Inflammatory macrophage treated with lipopolysaccharide for 1 hour (primary cell): ENCODE measurements around the gene MMP23B.
"Not testable (repeated sequence)": the region's sequence is repeated elsewhere in the genome, so short reads cannot be mapped to it uniquely, and the experiment has no call there.

Experiments used
- DNase-seq, 2 donors: peaks; one replicate each; pipeline ENCODE4 v3.0.0-alpha.2; 2020 to 2022

MMP23B gene

GRCh38 chr1:1671365-1672119, 39.6 kb downstream of the MMP23B start:
- no peak for DNase-seq

GRCh38 chr1:1672181-1672965, 40.4 kb downstream of the MMP23B start:
- no peak for DNase-seq

- not testable (repeated sequence) for DNase-seq
Observed at GRCh38 chr1:1674806-1675205, 42.8 kb downstream of the MMP23B start.

GRCh38 chr1:1675218-1675617, 43.2 kb downstream of the MMP23B start:
- DNase-seq = not testable (repeated sequence)

- not testable (repeated sequence) for DNase-seq
Observed at GRCh38 chr1:1676087-1676486, 44.1 kb downstream of the MMP23B start.

GRCh38 chr1:1677718-1678580, 46.0 kb downstream of the MMP23B start:
- DNase-seq = no peak

GRCh38 chr1:1678581-1679380, 46.8 kb downstream of the MMP23B start:
- DNase-seq = peak in 1 of 2 donors; percentile 6

- DNase-seq = no peak
Observed at GRCh38 chr1:1680031-1680911, 48.3 kb downstream of the MMP23B start.

- DNase-seq = no peak
Observed at GRCh38 chr1:1680912-1681273, 48.9 kb downstream of the MMP23B start.

- no peak for DNase-seq
Observed at GRCh38 chr1:1683104-1683905, 51.3 kb downstream of the MMP23B start.
